H9 (cell line): ENCODE results near the gene HIC1. TPM values are rescaled to one million over a fixed set of nuclear protein-coding genes. Genes with fewer than 3 reads are reported as not detected.

Experiments used
- DNase-seq: peaks from one replicate; pipeline ENCODE4 v3.0.0-alpha.2; 2017
- H2AFZ ChIP-seq: one replicate; pipeline ENCODE4 v1.6.1; 2013; ENCODE audit warnings: mild to moderate bottlenecking, low read length, control low read depth, moderate library complexity
- H2AK5ac ChIP-seq: 2 replicates; pipeline ENCODE4 v1.6.1; 2013; ENCODE audit warnings: low read length, control low read depth, mixed read lengths; ENCODE audit not compliant: insufficient read length
- H2BK120ac ChIP-seq: one replicate; pipeline ENCODE4 v1.6.1; 2013; ENCODE audit warnings: low read depth, mild to moderate bottlenecking, low read length, control low read depth, inconsistent platforms; ENCODE audit not compliant: poor library complexity, severe bottlenecking
- H2BK12ac ChIP-seq: 2 replicates; pipeline ENCODE4 v1.6.1; 2013; ENCODE audit warnings: low read length, control low read depth, mixed read lengths, low read depth; ENCODE audit not compliant: insufficient read length
- H2BK15ac ChIP-seq: 2 replicates; pipeline ENCODE4 v1.6.1; 2013; ENCODE audit warnings: low read depth, low read length, control low read depth
- H2BK20ac ChIP-seq: one replicate; pipeline ENCODE4 v1.6.1; 2013; ENCODE audit warnings: low read depth, mild to moderate bottlenecking, low read length, control low read depth, inconsistent platforms; ENCODE audit not compliant: poor library complexity, severe bottlenecking
- H2BK5ac ChIP-seq: 2 replicates; pipeline ENCODE4 v1.6.1; 2013; ENCODE audit warnings: low read length, control low read depth, mixed read lengths; ENCODE audit not compliant: insufficient read length
- H3K14ac ChIP-seq: 2 replicates; pipeline ENCODE4 v1.6.1; 2013; ENCODE audit warnings: low read length, control low read depth; ENCODE audit not compliant: insufficient read depth
- H3K18ac ChIP-seq: 2 replicates; pipeline ENCODE4 v1.6.1; 2013; ENCODE audit warnings: low read depth, mild to moderate bottlenecking, mixed read lengths, low read length, control low read depth; ENCODE audit not compliant: insufficient read length
- H3K23ac ChIP-seq: 2 replicates; pipeline ENCODE4 v1.6.1; 2013; ENCODE audit warnings: low read length, control low read depth, mixed read lengths, low read depth; ENCODE audit not compliant: insufficient read length
- H3K23me2 ChIP-seq: 2 replicates; pipeline ENCODE4 v1.6.1; 2013; ENCODE audit warnings: low read depth, mild to moderate bottlenecking, mixed read lengths, low read length, control low read depth; ENCODE audit not compliant: insufficient read length, poor library complexity, severe bottlenecking
- H3K27ac ChIP-seq: 2 replicates; pipeline ENCODE4 v1.5.1; 2013; ENCODE audit warnings: low read length, control low read depth, mixed read lengths, low read depth; ENCODE audit not compliant: insufficient read length
- H3K27me3 ChIP-seq: 2 replicates; pipeline ENCODE4 v1.6.1; 2013; ENCODE audit warnings: low read length, control low read depth, inconsistent platforms; ENCODE audit not compliant: insufficient read depth
- H3K4ac ChIP-seq: 2 replicates; pipeline ENCODE4 v1.6.1; 2013; ENCODE audit warnings: low read depth, mild to moderate bottlenecking, control low read depth, inconsistent platforms, low read length, moderate library complexity
- H3K4me1 ChIP-seq: 2 replicates; pipeline ENCODE4 v1.6.1; 2013; ENCODE audit warnings: low read length, control low read depth, inconsistent platforms; ENCODE audit not compliant: insufficient read depth
- H3K4me2 ChIP-seq: 2 replicates; pipeline ENCODE4 v1.6.1; 2013; ENCODE audit warnings: low read length, control low read depth, mixed read lengths; ENCODE audit not compliant: insufficient read length, insufficient read depth
- H3K56ac ChIP-seq: 2 replicates; pipeline ENCODE4 v1.6.1; 2013; ENCODE audit warnings: low read depth, mild to moderate bottlenecking, mixed read lengths, low read length, control low read depth; ENCODE audit not compliant: insufficient read length
- H3K79me1 ChIP-seq: 2 replicates; pipeline ENCODE4 v1.6.1; 2013; ENCODE audit warnings: low read depth, mild to moderate bottlenecking, moderate library complexity, low read length, control low read depth, inconsistent platforms; ENCODE audit not compliant: insufficient read depth, poor library complexity, severe bottlenecking
- H3K79me2 ChIP-seq: 2 replicates; pipeline ENCODE4 v1.6.1; 2013; ENCODE audit warnings: low read length, control low read depth, inconsistent platforms; ENCODE audit not compliant: insufficient read depth
- H3K9ac ChIP-seq: 2 replicates; pipeline ENCODE4 v1.6.1; 2013; ENCODE audit warnings: low read length, control low read depth, mixed read lengths; ENCODE audit not compliant: insufficient read length; ENCODE audit errors: extremely low read depth
- H3K9me3 ChIP-seq: one replicate; pipeline ENCODE4 v1.6.1; 2013; ENCODE audit warnings: low read depth, low read length, inconsistent platforms; ENCODE audit not compliant: control insufficient read depth
- H3T11ph ChIP-seq: one replicate; pipeline ENCODE4 v1.6.1; 2013; ENCODE audit warnings: mild to moderate bottlenecking, low read length, control low read depth, inconsistent platforms
- H4K20me1 ChIP-seq: one replicate; pipeline ENCODE4 v1.6.1; 2013; ENCODE audit not compliant: control insufficient read depth, insufficient read length, insufficient read depth
- H4K5ac ChIP-seq: 2 replicates; pipeline ENCODE4 v1.6.1; 2013; ENCODE audit warnings: low read depth, mild to moderate bottlenecking, mixed read lengths, low read length, control low read depth; ENCODE audit not compliant: insufficient read length
- H4K8ac ChIP-seq: replicated peaks from 2 replicates; pipeline ENCODE4 v1.6.1; 2013; ENCODE audit warnings: low read length, control low read depth, mixed read lengths, low read depth; ENCODE audit not compliant: insufficient read length
- H4K91ac ChIP-seq: 2 replicates; pipeline ENCODE4 v1.6.1; 2013; ENCODE audit warnings: low read depth, mild to moderate bottlenecking, moderate library complexity, mixed read lengths, low read length, control low read depth; ENCODE audit not compliant: insufficient read length
- H3K27ac Mint-ChIP-seq, 3 experiments: 2 replicates in 2 of 3; 3 replicates in 1 of 3; pipeline ENCODE4 v1.8.0; 2020 to 2021; ENCODE audit warnings: mixed read lengths in 3 of 3, mild to moderate bottlenecking in 1 of 3, moderate library complexity in 1 of 3
- H3K27me3 Mint-ChIP-seq: 2 replicates; pipeline ENCODE4 v1.8.0; 2021; ENCODE audit warnings: low read depth, mild to moderate bottlenecking, moderate library complexity, mixed read lengths
- H3K36me3 Mint-ChIP-seq, 3 experiments: 2 replicates in 2 of 3; 3 replicates in 1 of 3; pipeline ENCODE4 v1.8.0; 2020 to 2021; ENCODE audit warnings: low read depth in 3 of 3, mixed read lengths in 3 of 3; ENCODE audit not compliant: insufficient read depth in 1 of 3
- H3K4me1 Mint-ChIP-seq, 2 experiments: 2 replicates each; pipeline ENCODE4 v1.8.0; 2020; ENCODE audit warnings: mixed read lengths in 2 of 2
- H3K4me3 Mint-ChIP-seq, 2 experiments: 2 replicates in 1 of 2; 3 replicates in 1 of 2; pipeline ENCODE4 v1.8.0; 2020 to 2021; ENCODE audit warnings: mild to moderate bottlenecking in 2 of 2, mixed read lengths in 2 of 2, moderate library complexity in 1 of 2
- H3K9me3 Mint-ChIP-seq, 2 experiments: 2 replicates in 1 of 2; 3 replicates in 1 of 2; pipeline ENCODE4 v1.8.0; 2020; ENCODE audit warnings: mild to moderate bottlenecking in 2 of 2, mixed read lengths in 2 of 2, moderate library complexity in 1 of 2
- CTCF ChIP-seq: fragments of 200-600 bp; sonication (generic); conservative IDR thresholded peaks from 3 replicates; pipeline ENCODE4 v1.8.0; 2021; ENCODE audit warnings: antibody characterized with exemption, mild to moderate bottlenecking
- WGBS: extraction: QIAGEN DNeasy Blood & Tissue Kit; methylation state at CpG from one replicate; pipeline ENCODE4 v1.1.7; 2013; ENCODE audit warnings: missing lambda C conversion rate, low lambda C conversion rate, mixed read lengths; ENCODE audit not compliant: insufficient read length; ENCODE audit errors: extremely low coverage; 5-methylcytosine and 5-hydroxymethylcytosine counted together
- total RNA-seq: library from RNA; stranded (reverse); gene quantifications from 2 replicates; pipeline ENCODE4 v1.2.1, GENCODE V29; 2021

Gene HIC1
- total RNA-seq, 1 experiment from 2014 or later = 1.8 TPM

- Histone ChIP-seq H3K23me2 (no peaks in the 10 kb centered on the region), H2BK12ac (no peak overlapping the region), H3T11ph (no peak overlapping the region), H2BK20ac (no peak overlapping the region), H3K56ac (no peak overlapping the region), H3K23ac (no peak overlapping the region), H3K27ac (no peak overlapping the region), H3K4me2 (no peak overlapping the region), H2BK120ac (no peak overlapping the region), H3K27me3 (no peaks in the 10 kb centered on the region), H3K4ac (no peak overlapping the region), H2BK15ac (no peak overlapping the region), H3K79me2 (no peaks in the 10 kb centered on the region), H4K91ac (no peak overlapping the region), H2BK5ac (no peak overlapping the region), H2AFZ (no peak overlapping the region), H3K14ac (no peak overlapping the region), H3K9me3 (no peaks in the 10 kb centered on the region), H4K8ac (no peak overlapping the region), H3K79me1 (no peaks in the 10 kb centered on the region), H4K5ac (no peak overlapping the region), H3K9ac (no peak overlapping the region), H3K4me1 (peaks cover 6% of the 10 kb centered on the region; the same call in 1 of the 2 replicates), H3K18ac (no peak overlapping the region), H4K20me1 (no peaks in the 10 kb centered on the region), H2AK5ac (no peak overlapping the region)
- Mint-ChIP-seq H3K27me3 (no peaks in the 10 kb centered on the region), H3K4me1 (peaks cover 27 to 33% of the 10 kb centered on the region in 2 experiments), H3K4me3 (peak overlapping the region in 1 of 2 experiments; percentile 30; a peak in 2 of 5 replicates), H3K9me3 (no peaks in the 10 kb centered on the region), H3K27ac (peak overlapping the region in 1 of 3 experiments; percentile 61; a peak in 2 of 7 replicates), H3K36me3 (peaks cover 0 to 4% (median 0%) of the 10 kb centered on the region in 3 experiments; a peak in 1 of 7 replicates)
- WGBS = no CpG with 5 or more reads among the region's 9 CpGs
- no peak for DNase-seq
- no peak for TF ChIP-seq CTCF
Observed at GRCh38 chr17:2090210-2090641, 35.3 kb downstream of the HIC1 start.
